Measurements from ENCODE around the gene PMPCA.

Gene PMPCA

DNA sequence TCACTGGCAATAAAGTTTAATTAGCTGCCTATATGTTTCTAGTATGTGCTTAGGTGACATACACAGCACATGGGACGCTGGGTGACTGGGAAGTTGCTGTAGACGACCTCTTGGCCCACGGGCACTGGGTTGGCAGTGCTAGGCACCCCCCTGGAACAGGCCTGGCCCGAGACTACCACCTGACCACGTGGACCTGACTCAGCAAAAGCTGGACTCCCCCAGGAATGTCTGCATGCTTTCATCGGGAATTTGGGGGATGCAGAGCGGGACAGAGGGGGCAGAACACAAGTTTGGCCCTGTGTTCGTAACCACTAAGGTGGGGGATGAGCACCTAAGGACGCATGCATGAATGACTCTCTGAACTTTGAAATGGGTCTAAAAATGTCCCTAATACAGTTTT lies 45.8 kb downstream of the PMPCA start:
- DNase-seq (ENCODE audit: low read depth), result no peak

DNA sequence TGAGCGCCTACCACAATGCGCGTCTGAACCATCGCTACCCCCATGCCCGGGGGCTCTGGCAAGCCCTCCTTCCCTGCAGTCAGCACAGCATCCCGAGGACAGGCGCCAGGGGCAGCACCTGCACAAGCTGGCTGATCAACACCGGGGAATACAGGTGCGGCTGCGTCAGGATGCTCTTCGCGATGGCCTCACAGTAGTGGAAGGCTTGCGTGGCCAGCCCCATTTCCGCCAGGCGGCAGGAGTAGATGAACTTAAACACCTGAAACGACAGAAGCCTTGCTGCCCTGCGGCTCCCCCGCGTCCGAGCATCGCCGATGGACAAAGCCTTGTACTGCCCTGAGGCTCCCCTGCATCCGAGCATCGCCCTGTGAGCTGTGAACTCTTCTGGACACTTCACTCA lies 46.9 kb downstream of the PMPCA start:
- no peak for DNase-seq (ENCODE audit: low read depth)

GRCh38 chr9:136459425-136459824 lies 49.0 kb downstream of the PMPCA start:
- DNase-seq (ENCODE audit: low read depth), result no peak

DNA sequence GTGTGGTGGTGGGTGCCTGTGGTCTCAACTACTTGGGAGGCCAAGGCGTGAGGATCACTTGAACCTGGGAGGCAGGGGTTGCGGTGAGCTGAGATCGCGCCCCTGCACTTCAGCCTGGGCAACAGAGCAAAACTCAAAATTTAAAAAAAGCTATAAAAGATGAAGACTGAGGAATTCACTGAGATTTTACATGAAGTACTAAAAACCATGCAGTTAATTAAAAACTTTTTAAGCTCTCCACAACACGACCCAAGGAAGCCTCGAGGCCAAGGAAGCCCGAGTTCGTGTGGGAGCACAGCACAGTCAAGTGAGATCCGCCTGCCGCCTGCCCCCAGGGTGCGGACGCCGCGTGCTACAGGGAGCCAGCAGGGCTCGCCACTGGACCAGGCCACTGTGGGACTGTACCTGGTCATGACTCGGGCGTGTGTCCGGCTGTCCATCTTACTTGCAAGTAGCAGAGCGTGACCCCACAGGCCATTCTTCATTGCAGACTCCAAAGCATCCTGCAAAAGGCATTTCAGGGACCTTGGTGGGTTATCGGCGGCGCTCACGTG lies 50.4 kb downstream of the PMPCA start:
- DNase-seq (ENCODE audit: low read depth), result no peak

DNA sequence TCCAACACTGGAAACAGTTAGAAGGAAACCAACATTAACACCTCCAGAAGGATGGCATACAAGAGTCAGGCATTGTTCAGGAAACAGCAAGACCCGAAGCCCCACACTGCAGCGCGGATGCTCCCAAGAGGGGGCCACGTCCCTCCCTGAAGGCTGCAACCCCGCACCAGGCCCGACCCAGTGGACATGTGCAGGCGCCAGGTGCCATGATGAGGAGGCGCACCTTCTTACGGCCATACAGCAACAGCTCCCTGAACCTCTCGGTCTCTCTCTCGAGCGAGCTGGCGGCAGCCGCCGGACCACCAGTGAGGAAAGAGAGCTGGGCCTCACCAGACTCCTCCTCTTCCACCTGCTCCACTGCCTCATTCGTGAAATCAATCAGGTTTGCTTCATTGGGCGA lies 52.2 kb downstream of the PMPCA start:
- no peak for DNase-seq (ENCODE audit: low read depth)

GRCh38 chr9:136463578-136463977 lies 53.1 kb downstream of the PMPCA start:
- DNase-seq (ENCODE audit: low read depth), result no peak

DNA sequence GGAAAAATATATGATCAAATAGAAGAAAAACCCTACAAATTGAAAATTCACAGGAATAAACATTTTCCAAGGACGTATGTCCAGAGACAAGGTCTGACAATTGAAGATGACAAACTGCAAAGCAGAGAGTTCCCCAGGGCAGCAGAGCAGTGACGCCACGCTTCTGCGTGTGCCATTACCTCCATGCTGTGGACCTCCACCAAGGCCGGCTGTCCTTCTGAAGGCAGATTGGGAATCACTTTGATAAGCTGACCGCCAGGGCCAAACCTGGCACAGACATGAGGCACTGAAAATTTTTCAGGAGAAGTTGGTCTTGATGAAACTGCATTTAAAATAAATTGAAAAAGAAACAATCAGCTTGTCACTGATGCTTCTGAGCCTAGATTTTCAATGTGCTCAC lies 53.8 kb downstream of the PMPCA start:
- DNase-seq (ENCODE audit: low read depth), result no peak

DNA sequence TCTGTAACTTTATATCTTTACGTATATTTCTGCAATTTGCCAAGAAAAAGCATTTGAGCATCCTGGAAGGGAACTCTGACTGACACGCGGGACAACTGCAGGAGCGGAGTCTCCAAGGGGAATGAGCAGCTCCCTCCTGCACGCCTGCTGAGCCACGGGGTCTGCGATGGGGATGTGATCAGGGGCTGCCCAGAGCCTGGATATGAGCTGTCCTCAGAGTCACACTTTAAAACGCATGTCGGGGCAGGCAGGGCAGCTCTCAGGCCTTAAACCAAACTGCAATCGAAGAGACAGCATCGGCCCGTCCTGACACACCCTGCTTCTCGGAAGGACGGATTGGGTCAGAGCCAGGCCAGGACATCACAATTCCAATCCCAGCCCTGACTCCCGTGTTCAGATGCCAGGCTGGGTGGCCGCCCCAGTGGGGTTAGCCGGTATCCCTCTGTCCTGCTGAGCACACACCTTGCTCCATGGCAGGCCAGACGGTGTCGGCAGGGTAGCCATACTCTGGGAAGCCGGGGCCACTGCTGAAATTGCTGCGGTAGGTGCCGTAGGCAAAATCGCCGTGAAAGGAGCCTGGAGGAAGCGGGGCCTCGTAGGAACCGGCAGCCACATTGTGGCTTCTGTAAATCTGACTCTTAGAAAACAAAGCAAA lies 55.2 kb downstream of the PMPCA start:
- no peak for DNase-seq (ENCODE audit: low read depth)

GRCh38 chr9:136466155-136466541 lies 55.7 kb downstream of the PMPCA start:
- no peak for DNase-seq (ENCODE audit: low read depth)

GRCh38 chr9:136467766-136468165 lies 57.3 kb downstream of the PMPCA start:
- no peak for DNase-seq (ENCODE audit: low read depth)

DNA sequence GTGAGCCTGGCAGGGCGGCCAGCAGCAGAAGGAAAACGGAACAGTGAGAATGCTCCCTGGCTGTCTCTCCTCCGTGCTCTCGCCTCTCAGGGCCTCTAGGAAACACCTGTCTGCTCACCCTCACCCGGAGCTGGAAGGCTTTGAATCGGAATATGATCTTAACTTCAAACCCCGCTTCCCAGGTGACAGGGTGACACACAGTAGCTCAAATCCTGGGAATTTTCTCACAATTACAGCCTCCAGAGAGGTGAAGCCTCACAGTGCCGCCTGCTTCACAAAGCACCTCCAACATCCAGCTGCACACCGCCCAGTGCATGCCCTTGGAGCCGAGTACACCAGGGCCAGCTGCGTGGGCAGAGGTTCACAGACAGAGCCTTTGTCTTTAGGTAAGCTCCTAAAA lies 59.9 kb downstream of the PMPCA start:
- no peak for DNase-seq (ENCODE audit: low read depth)

DNA sequence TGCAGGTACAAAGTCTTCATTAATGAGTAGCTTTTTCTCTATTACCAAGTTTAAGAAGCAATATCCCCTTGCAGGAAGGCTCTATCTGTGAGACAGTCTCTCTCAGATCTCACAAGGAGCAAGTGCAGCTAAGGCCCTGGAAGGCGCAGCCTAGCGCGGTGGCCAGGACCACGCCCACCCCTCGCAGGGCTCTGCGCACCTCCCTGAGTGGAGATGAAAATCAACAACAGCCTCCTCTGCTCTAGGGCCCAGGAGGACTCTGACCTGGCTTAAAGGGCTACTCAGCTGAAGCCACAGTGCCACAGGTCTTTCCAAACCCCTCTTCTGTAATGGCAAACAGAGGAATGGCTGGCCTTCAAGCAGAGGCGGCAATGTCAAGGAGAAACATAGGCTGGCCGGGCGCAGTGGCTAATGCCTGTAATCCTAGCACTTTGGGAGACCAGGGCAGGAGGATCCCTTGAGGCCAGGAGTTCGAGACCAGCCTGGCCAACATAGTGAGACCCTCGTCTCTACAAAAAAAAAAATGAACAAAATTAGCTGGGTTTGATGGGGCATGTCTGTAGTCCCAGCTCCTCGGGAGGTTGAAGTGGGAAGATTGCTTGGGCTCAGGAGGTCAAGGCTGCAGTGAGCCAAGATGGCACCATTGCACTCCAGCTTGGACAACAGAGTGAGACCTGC lies 60.5 kb downstream of the PMPCA start:
- DNase-seq (ENCODE audit: low read depth), result no peak

DNA sequence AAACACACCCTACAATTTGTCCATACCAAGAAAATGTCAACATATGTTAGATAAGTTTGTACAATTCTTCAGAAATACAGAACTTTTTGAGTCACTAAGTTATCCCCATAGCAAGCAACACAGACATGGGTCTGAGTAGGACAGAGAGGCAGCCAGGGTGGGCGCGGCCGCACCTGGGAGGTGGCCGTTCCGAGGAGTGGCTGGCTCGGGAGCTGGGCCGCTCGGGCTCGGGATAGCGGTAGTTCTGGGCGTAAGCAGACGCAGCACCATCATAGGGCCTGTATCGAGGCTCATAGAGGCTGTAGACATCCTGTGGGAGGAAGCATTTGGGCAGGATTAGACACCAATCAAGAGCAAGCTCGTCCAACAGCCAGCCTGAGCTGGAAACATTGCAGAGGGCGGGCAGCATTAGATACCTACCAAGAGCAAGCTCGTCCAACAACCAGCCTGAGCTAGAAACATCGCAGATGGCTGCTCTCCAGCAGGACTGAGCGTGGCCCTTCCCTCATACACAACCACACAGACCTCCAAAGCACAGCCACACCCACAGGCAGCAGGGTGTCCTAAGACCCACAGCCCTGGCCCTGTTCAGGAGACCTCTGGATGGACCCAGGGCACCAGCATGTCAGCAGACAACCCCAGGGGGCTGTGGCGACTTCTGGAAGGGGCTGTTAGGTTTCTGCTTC lies 61.5 kb downstream of the PMPCA start:
- DNase-seq (ENCODE audit: low read depth), result no peak

DNA sequence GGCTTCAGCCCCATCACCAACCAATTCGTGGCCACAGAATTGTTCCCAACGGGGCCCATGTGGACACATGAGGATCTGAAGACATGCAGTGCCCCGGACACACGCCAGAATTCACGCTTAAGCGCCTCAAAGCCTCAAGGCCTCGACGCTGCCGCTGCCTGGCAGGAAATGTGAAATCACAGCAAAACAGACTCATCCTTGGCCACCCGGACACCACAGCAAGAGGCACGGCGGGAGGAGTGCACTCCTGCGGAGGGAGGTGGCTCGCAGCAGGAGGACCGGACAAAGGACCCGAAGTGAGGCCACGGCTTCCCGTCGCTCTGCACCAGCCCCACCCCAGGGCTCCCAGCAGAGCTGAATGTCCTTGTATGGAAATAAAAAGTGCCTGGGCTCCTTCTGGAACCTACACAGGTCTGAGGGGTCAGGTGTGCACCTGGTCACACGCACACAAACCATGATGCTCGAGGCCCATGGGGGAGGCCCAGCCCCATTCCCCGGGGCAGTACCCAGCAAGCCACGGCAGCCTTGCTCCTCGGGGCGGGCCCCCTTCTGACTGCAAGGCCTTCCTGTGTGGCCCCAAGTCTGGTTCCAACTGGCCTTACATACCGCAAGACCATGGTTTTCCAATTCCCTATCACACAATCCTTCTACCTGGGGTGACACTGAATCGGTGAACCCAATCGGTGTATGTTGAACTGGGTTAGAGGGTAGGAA lies 62.3 kb downstream of the PMPCA start:
- DNase-seq (ENCODE audit: low read depth), result no peak

DNA sequence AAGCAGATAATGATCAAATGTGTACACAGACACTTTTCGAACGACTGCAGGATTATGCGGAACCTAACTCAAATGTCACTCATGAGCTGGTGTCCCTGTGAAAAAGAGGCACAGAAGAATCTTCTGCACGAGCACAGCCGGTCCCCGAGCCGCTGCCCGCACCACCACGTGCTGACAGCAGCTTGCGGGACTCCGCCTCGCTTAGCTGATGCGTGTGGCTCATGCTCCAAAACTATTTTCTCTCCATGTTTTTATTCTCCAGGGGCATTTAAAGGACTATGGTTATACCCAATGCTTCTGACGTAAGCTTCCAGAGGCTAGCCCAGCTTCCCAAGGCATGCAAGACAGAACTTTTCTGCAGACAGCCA lies 62.9 kb downstream of the PMPCA start:
- no peak for DNase-seq (ENCODE audit: low read depth)
